Activated CD8-positive, alpha-beta memory T cell treated with anti-CD3 and anti-CD28 coated beads, Interleukin-2, amount 50 U/mL, for 24 hours (primary cell): ENCODE measurements around the gene CTNND2.
"Not testable (repeated sequence)": the region's sequence is repeated elsewhere in the genome, so short reads cannot be mapped to it uniquely, and the experiment has no call there.

Experiments used
- DNase-seq: peaks from one replicate; pipeline ENCODE4 v3.0.0-alpha.2; 2020; ENCODE audit errors: extremely low read depth

Gene CTNND2

DNA sequence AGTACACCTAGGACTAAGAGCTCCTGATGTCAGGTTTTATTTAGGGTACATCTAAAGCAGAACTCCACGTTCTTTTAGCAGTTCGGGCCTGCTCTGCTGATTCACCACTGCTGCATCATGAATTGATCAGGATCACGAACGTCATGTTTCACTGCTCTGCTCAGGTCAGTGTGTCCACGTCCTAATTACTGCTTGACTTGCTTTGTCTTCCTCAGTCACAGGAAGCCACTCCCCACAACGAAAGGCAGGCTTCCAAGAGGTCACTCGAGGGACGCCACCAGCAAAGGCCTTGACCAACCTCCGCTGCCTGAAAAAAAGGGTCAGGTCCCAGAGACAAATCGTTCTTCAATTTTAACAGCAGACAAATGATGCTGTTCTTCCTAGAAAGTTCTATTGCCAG lies 40.3 kb downstream of the CTNND2 start:
- DNase-seq, result no peak

DNA sequence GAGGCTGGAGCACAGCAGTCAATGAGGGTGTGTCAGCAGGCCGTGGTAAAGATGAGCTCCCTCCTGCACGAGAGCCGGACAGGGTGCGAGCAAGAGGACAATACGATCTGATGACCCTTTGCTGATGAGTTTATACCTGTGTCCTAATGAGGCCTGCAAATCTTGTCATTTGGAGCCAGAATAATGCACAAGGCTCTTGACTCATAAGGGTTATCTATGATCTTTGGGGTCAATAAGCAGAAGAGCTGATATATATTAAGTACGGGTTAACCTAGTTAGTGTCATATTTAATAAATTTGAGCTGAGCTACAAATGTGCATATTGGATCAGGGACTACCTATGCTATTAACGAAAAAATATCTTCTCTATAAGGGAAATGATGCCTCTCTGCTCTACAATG lies 46.9 kb downstream of the CTNND2 start:
- no peak for DNase-seq

DNA sequence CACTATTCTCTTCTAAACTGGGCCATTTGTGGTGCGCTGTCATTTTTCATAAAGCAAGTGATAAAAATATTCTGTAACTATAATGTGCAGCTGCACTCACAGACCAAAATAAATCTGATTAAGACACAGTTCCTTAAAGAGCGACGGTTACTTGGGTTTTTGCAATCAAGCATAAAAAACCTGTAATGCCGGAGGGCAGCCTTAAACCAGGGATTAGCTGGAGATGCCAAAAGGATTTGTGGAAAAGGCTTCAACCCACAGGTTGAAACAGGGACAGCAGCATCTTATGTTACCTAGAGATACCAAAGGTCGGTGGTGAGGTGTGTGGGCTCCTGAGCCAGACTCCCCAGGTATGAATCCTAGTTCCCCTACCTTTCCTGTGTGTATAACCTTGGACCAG lies 49.3 kb downstream of the CTNND2 start:
- no peak for DNase-seq

DNA sequence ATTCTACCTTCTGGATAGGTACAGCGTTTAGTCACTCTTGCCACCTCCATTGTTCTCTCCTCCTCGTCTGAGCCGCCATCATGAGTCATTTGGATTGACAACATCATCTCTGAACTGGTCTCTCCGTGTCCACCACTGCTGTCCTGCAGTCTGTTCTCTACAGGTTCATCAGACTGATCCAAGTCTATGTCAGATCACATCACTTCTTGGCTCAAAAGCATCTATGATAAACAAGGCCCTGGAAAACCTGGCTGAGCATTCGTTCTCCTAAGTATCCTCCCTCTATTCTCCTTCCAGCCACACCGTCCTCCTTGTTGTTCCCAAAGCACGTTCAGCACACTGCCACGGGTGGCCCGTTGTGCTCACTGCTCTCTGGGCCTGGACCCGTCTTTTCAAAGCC lies 50.5 kb downstream of the CTNND2 start:
- DNase-seq, result no peak

DNA sequence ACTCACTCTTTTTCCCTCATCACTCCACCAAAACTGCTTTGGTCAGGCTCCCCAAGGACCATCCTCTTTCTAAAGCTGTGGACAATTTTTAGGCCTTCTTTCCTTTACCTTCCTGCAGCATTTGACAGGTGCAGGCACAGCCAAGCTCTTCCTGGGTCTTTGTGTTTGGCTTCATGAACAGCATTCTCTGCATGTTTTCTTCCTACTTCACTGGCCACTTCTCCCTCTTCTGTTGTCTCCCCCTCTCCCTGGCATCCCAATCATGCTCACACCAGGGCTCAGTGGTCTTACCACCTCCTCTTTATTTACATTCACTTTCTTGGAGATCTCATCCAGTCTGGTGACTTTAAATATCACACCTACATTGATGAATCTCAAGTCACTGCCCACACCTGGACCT lies 51.1 kb downstream of the CTNND2 start:
- no peak for DNase-seq

DNA sequence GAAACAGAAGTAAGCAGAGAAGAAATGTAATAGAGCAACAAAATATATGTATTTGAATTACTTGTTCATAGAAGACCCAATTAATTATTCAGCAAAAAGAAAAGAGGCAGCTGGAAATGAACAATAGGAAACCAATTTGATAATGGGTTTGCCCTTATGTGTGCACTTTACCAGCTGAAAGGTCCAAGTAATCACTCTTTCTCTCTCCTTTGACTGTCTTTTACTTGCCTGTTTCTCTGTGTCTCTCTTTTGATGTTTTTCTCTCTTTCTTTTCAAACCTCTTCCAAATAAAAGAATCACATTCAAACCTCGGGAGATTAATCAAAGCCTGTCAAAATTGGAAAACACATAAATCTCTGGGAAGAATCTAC lies 51.5 kb downstream of the CTNND2 start:
- DNase-seq, result no peak

DNA sequence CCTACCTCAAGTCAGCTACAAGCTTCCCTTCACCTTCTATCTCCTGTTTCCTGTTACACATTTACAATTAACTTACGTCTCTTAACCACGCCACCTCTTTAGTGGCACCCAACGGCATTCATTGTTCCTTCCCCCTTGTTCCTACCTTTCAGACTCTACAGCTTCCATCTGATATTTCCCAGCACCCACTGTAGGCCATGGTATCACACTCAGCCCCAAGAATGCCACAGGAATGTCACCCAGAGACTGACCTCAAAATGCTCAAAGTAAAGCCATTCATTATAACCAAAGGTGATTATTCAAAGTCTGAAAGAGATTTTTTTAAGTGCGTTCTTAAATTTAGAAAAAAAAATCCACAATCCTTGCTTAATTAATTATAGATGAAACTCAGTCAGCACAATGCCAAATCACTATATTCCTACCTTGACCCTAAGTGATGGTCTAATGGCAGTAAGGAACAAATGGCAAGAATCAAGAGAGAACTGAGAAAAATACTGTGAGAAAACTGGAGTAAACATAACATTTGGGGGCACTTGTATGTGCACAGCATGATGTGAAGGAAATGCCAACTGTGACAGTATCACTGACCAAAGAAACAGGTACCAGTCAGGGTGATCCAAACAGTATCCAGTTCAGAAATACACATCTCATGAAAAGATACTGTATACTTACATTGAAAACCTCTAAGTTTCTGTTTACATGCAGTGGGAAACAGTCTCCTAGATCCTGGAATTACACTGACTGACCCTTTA lies 52.1 kb downstream of the CTNND2 start:
- DNase-seq, result no peak

DNA sequence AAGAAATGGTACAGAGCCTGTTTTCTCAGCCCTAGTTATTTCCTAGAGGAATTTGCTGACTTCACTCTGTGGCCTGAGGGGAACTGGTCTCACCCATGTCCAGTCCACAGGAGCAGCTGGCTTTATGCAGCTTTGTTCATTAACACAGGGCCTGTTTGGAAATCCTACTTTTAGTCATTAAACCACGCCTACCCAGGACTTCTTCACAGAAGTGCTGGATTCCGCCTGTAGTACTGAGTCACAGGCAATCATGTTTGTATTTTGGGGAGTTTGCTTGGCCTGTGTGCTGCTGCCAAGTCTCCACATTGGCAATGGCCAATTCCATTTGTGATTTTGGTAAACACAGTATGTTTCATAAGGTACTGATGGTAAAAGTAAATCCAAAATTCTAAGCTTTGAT lies 52.8 kb downstream of the CTNND2 start:
- no peak for DNase-seq

DNA sequence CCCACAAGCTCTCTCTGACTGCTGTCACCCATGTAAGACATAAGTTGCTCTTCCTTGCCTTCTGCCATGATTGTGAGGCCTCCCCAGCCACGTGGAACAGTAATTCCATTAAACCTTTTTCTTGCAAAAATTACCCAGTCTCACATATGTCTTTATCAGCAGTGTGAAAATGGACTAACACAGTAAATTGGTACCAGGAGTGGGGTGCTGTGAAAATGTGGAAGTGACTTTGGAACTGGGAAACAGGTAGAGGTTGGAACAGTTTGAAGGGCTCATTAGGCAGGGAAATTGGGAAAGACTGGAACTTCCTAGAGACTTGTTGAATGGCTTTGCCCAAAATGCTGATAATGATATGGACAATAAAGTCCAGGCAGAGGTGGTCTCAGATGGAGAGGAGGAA lies 75.7 kb downstream of the CTNND2 start:
- not testable (repeated sequence) for DNase-seq

DNA sequence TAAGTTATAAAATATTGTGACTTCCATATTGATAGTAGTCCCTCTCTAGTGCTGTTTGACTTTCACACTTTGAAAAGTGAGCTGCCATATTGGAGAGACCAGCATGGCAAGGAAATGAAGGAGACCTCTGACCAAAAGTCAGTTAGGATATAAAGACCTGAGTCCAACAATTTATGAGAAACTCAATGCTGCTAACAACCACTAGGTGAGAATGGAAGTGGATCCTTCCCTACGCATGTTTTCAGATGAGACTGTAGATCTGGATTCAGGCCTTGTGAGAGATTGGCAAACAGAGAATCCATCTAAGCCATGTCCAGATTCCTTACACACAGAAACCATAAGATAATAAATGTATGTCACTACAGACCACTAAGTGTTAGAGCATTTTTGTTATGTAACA lies 81.6 kb downstream of the CTNND2 start:
- DNase-seq, result no peak

DNA sequence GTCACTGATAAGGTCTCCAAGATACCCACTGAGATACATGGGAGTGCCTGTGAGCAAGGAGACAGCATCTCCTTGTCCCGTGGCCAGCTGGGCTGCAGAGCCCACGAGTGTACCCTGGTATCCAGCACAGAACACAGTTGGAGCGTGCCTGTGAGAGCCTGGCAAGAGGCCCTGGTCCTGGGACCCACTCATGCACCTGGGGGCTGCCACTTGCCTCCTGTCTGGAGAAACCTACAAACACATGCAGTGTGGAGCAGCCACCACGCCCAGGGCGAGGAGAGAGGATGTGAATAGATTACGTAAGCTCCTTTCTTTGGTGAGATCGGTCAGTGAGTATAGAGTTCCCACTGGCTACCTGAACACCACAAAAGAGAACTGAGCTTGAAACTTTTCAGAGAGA lies 88.3 kb downstream of the CTNND2 start:
- DNase-seq, result no peak

DNA sequence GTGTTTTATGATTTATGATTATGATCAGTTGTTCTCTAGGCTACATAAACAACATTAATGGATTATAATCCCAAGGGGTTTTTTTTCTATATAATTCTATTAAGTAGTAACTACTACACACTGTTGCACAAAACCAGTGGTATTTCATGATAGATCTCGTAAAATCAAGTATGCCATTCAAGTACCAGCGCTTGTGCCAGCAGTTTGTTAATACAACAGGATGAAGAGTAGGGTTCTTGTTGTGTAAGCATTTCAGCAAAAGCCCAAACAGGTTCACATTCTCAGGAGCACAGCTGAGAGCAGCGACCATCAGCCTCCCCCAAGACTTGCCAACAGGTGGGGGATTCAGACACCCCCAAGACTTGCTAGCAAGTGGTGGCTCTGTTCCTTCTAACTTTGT lies 88.8 kb downstream of the CTNND2 start:
- no peak for DNase-seq

DNA sequence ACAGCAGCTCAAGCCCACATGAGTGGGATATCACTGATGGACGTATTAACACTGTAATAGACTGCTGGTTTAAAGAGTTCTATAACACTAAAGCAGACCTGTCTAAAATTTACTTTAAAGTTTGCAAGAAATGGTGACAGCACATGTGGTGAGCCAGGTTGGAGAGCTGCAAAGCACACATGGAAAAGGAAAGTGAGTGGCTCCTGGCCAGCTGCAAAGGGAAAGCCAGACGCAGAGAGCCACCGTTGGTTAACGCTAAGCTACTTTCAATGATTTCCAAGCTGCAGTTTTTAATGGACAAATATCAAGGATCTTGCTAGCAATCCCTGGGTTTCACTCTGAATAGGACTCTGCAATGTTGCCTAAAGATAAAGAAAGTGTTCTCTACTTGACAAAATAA lies 89.9 kb downstream of the CTNND2 start:
- DNase-seq, result no peak

DNA sequence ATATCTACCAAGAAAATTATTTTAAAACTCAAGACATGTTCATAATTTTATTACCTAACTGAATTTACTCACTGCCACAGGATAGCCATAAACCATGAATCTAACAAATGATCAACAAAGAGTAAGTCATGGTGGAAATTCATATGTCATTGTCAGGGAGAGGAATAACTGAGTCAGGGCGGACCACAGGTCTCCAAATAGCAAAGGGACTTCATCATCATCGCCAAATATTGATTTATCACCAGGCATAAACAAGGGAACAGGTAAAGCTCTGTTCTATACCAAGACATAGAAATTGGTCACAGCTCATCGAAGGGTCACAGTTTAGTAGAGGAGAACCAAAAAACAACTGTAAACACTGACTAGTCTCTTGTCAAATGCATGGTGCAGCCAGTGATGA lies 94.8 kb downstream of the CTNND2 start:
- no peak for DNase-seq

DNA sequence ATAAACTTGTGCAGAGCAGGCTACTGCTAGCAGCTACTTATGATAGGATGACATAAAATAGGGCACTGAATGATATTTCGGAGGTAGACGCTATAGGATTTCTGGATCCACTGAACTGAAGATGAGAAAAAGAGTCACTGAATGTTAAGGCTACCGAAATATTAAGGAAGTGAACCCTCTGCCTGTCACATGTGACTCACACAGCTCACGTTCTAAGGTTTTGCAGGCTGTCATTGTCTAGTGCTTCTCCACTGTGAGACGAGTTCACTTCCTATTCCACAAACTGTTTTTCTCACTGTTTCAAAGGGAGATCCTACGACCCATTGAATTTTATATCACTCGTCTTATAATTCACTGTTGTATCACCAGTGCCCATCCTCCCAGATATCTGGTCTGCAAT lies 100.8 kb downstream of the CTNND2 start:
- DNase-seq, result no peak

DNA sequence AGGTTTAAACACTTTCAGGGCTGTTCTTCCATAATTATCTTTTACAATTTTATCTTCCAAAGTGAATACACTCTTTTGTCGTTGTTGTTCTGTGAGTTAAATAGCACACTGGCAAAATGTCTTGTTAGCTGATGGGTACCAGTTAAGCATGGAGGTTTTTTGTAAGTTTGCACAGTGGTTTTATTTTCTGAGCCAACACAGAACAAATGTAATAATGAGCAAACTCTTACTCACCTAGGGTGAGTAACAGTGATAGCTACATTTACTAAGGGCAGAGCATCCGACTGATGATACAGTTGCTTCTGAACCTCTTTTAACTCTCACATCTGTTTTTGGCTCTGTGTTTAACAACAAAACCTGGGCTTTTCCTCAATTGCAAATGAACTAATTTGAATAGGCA lies 103.2 kb downstream of the CTNND2 start:
- no peak for DNase-seq

DNA sequence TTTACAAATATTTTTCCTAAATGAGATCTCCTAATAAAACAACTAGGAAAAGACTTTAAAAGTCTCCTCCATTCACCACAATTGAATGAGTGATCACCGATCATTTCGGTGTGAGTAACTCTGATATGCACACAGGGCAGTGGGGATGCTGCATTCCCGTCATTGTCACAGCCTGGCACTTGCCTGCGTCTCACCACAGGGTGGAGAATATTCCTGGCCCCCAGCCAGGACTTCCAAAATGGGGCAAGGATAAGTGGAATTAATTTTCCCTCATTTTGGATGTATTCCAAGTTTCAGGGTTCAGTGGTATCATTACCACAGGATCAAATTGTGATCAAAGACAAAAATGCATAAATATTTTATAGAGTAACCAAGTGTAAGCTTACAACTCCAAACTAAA lies 107.1 kb downstream of the CTNND2 start:
- DNase-seq, result no peak

DNA sequence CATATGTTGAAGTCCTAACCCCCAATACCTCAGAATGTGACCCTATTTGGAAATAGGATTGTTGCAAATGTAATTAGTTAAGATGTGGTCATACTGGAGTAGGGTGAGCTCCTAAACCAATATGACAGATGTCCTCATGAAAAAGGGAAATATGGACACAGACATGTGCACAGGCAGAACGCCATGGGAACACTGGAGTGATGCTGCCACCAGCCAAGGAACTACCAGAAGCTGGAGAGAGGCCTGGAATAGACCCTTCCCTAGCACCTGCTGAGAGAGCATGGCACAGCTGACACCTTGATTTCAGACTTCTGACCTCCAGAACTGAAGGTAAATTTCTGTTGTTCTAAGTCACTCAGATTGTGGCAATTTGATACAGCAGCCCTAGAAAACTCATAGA lies 110.8 kb downstream of the CTNND2 start:
- no peak for DNase-seq

DNA sequence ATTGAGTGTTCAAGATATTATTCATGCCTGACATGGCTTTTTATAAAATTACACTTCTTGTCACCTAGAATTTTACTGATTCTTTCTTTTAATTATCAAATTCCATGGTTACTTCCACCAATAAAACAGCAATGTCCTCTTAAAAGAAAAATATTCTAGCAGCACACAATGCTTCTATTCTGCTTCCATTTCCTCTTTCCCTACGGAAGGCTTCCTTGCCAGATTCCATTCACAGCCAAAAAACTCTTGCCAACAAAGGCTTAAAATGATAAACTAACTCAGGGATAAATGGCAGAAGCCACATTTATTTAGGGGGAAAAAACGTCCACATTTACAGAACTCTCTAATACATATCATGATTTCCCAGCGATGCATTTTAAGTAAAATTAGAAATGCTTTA lies 111.6 kb downstream of the CTNND2 start:
- no peak for DNase-seq

DNA sequence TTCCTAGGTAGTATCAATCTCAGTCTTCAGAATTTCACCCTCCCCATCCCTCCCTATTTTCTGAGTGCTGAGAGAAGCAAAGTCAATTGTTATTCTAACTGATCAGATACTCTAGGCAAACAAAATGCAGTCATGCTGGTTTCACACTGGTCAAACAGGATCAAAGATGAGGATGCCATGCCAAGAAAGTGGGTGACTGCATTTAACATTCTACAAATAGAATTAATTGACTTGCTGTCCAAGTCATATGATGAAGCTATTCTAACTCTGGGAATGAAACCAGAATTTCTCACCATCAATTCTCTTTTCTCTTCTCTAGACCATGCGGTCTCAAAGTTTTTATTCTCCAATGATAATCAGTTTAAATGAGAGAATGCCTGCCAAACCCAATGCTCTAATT lies 112.5 kb downstream of the CTNND2 start:
- DNase-seq, result no peak

DNA sequence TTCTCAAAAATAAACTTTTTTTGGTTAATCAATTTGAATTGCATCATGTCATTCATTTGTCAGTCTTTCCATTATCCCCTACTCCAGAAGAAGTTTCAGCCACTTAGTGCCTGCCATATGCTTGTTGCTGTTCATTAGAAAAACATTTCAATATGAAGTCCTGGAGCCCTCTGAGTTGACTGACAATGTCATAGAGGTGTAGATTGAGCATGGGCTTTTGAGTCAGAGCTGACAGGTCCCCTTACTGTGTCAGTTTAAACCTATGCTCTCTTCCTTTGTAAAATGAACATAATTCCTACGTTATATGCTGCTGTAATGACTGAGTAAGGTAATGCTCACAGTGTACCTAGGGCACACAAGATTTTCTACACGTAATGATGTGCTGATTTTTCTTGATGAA lies 114.0 kb downstream of the CTNND2 start:
- DNase-seq, result no peak

DNA sequence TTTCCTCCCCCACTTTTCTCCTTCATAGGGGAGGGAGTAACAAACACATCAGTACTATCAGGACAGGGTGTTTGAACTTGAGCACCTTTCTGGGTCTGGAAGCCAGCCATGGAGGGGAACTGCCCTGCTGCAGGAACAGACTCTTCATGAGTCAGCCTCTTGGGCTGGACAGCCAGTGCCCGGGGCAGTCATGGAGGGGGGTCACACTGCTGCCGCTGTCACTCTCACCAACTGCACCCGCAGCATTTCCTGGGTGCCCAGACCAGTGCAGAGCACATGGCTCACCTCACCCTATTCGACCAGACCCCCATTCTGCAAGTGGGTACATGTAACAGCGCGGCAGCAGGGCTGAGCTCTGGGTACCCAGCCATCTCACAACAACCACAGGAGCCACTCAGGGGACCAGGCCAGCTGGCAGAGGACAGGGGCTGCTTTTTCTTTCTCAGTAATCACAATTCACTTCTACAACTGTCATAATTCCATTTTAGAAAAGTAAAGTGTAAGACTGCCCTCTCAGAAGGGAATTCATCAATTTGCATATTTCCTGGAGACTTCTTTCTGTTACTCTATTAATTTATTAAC lies 118.4 kb downstream of the CTNND2 start:
- DNase-seq, result no peak

DNA sequence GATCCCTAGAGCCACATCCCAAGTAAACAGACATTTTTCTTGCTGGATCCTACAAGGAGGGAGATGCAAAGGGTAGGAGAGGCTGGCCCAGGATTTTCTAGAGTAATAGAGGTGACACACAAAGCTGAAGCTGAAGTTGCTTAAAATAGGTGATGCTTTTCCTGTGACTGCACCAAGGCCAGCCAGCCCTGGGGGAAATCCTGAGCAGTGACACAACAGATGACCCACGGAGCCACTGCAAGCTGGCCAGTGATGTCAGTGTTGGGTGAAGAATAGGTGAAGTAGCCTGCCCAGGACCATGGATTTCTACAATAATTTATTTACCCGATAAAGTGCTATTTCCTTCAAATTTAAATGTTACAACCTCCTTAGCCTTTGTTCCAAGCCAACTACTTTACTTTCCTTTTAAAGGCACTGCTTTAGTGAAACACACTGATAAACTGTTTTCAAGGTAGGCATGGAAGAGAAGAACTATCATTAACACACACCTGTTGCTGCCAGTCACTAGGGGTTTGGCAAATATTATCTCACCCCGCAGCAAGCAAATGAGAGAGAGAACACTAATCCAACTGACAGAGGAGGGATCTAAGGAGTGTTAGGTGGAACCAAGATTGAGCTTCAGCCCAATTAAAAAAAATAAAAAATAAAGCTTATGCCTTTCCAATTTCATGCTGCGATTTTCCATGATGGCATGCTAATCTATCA lies 123.5 kb downstream of the CTNND2 start:
- DNase-seq, result no peak
